H9 (cell line): ENCODE measurements around the gene IL17F. TPM values are rescaled to one million over a fixed set of nuclear protein-coding genes. Genes with fewer than 3 reads are reported as not detected.

Source experiments
- DNase-seq: peaks from one replicate; pipeline ENCODE4 v3.0.0-alpha.2; 2017
- H2AFZ ChIP-seq: one replicate; pipeline ENCODE4 v1.6.1; 2013; ENCODE audit warnings: mild to moderate bottlenecking, low read length, control low read depth, moderate library complexity
- H2AK5ac ChIP-seq: 2 replicates; pipeline ENCODE4 v1.6.1; 2013; ENCODE audit warnings: low read length, control low read depth, mixed read lengths; ENCODE audit not compliant: insufficient read length
- H2BK120ac ChIP-seq: one replicate; pipeline ENCODE4 v1.6.1; 2013; ENCODE audit warnings: low read depth, mild to moderate bottlenecking, low read length, control low read depth, inconsistent platforms; ENCODE audit not compliant: poor library complexity, severe bottlenecking
- H2BK12ac ChIP-seq: 2 replicates; pipeline ENCODE4 v1.6.1; 2013; ENCODE audit warnings: low read length, control low read depth, mixed read lengths, low read depth; ENCODE audit not compliant: insufficient read length
- H2BK15ac ChIP-seq: 2 replicates; pipeline ENCODE4 v1.6.1; 2013; ENCODE audit warnings: low read depth, low read length, control low read depth
- H2BK20ac ChIP-seq: one replicate; pipeline ENCODE4 v1.6.1; 2013; ENCODE audit warnings: low read depth, mild to moderate bottlenecking, low read length, control low read depth, inconsistent platforms; ENCODE audit not compliant: poor library complexity, severe bottlenecking
- H2BK5ac ChIP-seq: 2 replicates; pipeline ENCODE4 v1.6.1; 2013; ENCODE audit warnings: low read length, control low read depth, mixed read lengths; ENCODE audit not compliant: insufficient read length
- H3K14ac ChIP-seq: 2 replicates; pipeline ENCODE4 v1.6.1; 2013; ENCODE audit warnings: low read length, control low read depth; ENCODE audit not compliant: insufficient read depth
- H3K18ac ChIP-seq: 2 replicates; pipeline ENCODE4 v1.6.1; 2013; ENCODE audit warnings: low read depth, mild to moderate bottlenecking, mixed read lengths, low read length, control low read depth; ENCODE audit not compliant: insufficient read length
- H3K23ac ChIP-seq: 2 replicates; pipeline ENCODE4 v1.6.1; 2013; ENCODE audit warnings: low read length, control low read depth, mixed read lengths, low read depth; ENCODE audit not compliant: insufficient read length
- H3K23me2 ChIP-seq: 2 replicates; pipeline ENCODE4 v1.6.1; 2013; ENCODE audit warnings: low read depth, mild to moderate bottlenecking, mixed read lengths, low read length, control low read depth; ENCODE audit not compliant: insufficient read length, poor library complexity, severe bottlenecking
- H3K27ac ChIP-seq: 2 replicates; pipeline ENCODE4 v1.5.1; 2013; ENCODE audit warnings: low read length, control low read depth, mixed read lengths, low read depth; ENCODE audit not compliant: insufficient read length
- H3K27me3 ChIP-seq: 2 replicates; pipeline ENCODE4 v1.6.1; 2013; ENCODE audit warnings: low read length, control low read depth, inconsistent platforms; ENCODE audit not compliant: insufficient read depth
- H3K4ac ChIP-seq: 2 replicates; pipeline ENCODE4 v1.6.1; 2013; ENCODE audit warnings: low read depth, mild to moderate bottlenecking, control low read depth, inconsistent platforms, low read length, moderate library complexity
- H3K4me1 ChIP-seq: 2 replicates; pipeline ENCODE4 v1.6.1; 2013; ENCODE audit warnings: low read length, control low read depth, inconsistent platforms; ENCODE audit not compliant: insufficient read depth
- H3K4me2 ChIP-seq: 2 replicates; pipeline ENCODE4 v1.6.1; 2013; ENCODE audit warnings: low read length, control low read depth, mixed read lengths; ENCODE audit not compliant: insufficient read length, insufficient read depth
- H3K56ac ChIP-seq: 2 replicates; pipeline ENCODE4 v1.6.1; 2013; ENCODE audit warnings: low read depth, mild to moderate bottlenecking, mixed read lengths, low read length, control low read depth; ENCODE audit not compliant: insufficient read length
- H3K79me1 ChIP-seq: 2 replicates; pipeline ENCODE4 v1.6.1; 2013; ENCODE audit warnings: low read depth, mild to moderate bottlenecking, moderate library complexity, low read length, control low read depth, inconsistent platforms; ENCODE audit not compliant: insufficient read depth, poor library complexity, severe bottlenecking
- H3K79me2 ChIP-seq: 2 replicates; pipeline ENCODE4 v1.6.1; 2013; ENCODE audit warnings: low read length, control low read depth, inconsistent platforms; ENCODE audit not compliant: insufficient read depth
- H3K9ac ChIP-seq: 2 replicates; pipeline ENCODE4 v1.6.1; 2013; ENCODE audit warnings: low read length, control low read depth, mixed read lengths; ENCODE audit not compliant: insufficient read length; ENCODE audit errors: extremely low read depth
- H3K9me3 ChIP-seq: one replicate; pipeline ENCODE4 v1.6.1; 2013; ENCODE audit warnings: low read depth, low read length, inconsistent platforms; ENCODE audit not compliant: control insufficient read depth
- H3T11ph ChIP-seq: one replicate; pipeline ENCODE4 v1.6.1; 2013; ENCODE audit warnings: mild to moderate bottlenecking, low read length, control low read depth, inconsistent platforms
- H4K20me1 ChIP-seq: one replicate; pipeline ENCODE4 v1.6.1; 2013; ENCODE audit not compliant: control insufficient read depth, insufficient read length, insufficient read depth
- H4K5ac ChIP-seq: 2 replicates; pipeline ENCODE4 v1.6.1; 2013; ENCODE audit warnings: low read depth, mild to moderate bottlenecking, mixed read lengths, low read length, control low read depth; ENCODE audit not compliant: insufficient read length
- H4K8ac ChIP-seq: replicated peaks from 2 replicates; pipeline ENCODE4 v1.6.1; 2013; ENCODE audit warnings: low read length, control low read depth, mixed read lengths, low read depth; ENCODE audit not compliant: insufficient read length
- H4K91ac ChIP-seq: 2 replicates; pipeline ENCODE4 v1.6.1; 2013; ENCODE audit warnings: low read depth, mild to moderate bottlenecking, moderate library complexity, mixed read lengths, low read length, control low read depth; ENCODE audit not compliant: insufficient read length
- H3K27ac Mint-ChIP-seq, 3 experiments: 2 replicates in 2 of 3; 3 replicates in 1 of 3; pipeline ENCODE4 v1.8.0; 2020 to 2021; ENCODE audit warnings: mixed read lengths in 3 of 3, mild to moderate bottlenecking in 1 of 3, moderate library complexity in 1 of 3
- H3K27me3 Mint-ChIP-seq: 2 replicates; pipeline ENCODE4 v1.8.0; 2021; ENCODE audit warnings: low read depth, mild to moderate bottlenecking, moderate library complexity, mixed read lengths
- H3K36me3 Mint-ChIP-seq, 3 experiments: 2 replicates in 2 of 3; 3 replicates in 1 of 3; pipeline ENCODE4 v1.8.0; 2020 to 2021; ENCODE audit warnings: low read depth in 3 of 3, mixed read lengths in 3 of 3; ENCODE audit not compliant: insufficient read depth in 1 of 3
- H3K4me1 Mint-ChIP-seq, 2 experiments: 2 replicates each; pipeline ENCODE4 v1.8.0; 2020; ENCODE audit warnings: mixed read lengths in 2 of 2
- H3K4me3 Mint-ChIP-seq, 2 experiments: 2 replicates in 1 of 2; 3 replicates in 1 of 2; pipeline ENCODE4 v1.8.0; 2020 to 2021; ENCODE audit warnings: mild to moderate bottlenecking in 2 of 2, mixed read lengths in 2 of 2, moderate library complexity in 1 of 2
- H3K9me3 Mint-ChIP-seq, 2 experiments: 2 replicates in 1 of 2; 3 replicates in 1 of 2; pipeline ENCODE4 v1.8.0; 2020; ENCODE audit warnings: mild to moderate bottlenecking in 2 of 2, mixed read lengths in 2 of 2, moderate library complexity in 1 of 2
- total RNA-seq: library from RNA; stranded (reverse); gene quantifications from 2 replicates; pipeline ENCODE4 v1.2.1, GENCODE V29; 2021
- TF ChIP-seq, protein P1 (sequence below): fragments of 200-600 bp; sonication (generic); conservative IDR thresholded peaks from 3 replicates; pipeline ENCODE4 v1.8.0; 2021; ENCODE audit warnings: antibody characterized with exemption, mild to moderate bottlenecking

IL17F gene
- total RNA-seq, 1 experiment from 2014 or later = not detected

GRCh38 chr6:52293067-52293466 is 48.8 kb upstream of the IL17F start:
- Histone ChIP-seq H3K14ac (no peak overlapping the region), H2BK12ac (no peak overlapping the region), H3T11ph (no peak overlapping the region), H2BK120ac (no peak overlapping the region), H3K27ac (no peak overlapping the region), H2BK15ac (no peak overlapping the region), H3K4me2 (no peak overlapping the region), H3K23me2 (no peaks in the 10 kb centered on the region), H4K8ac (no peak overlapping the region), H3K9me3 (no peaks in the 10 kb centered on the region), H3K4me1 (no peaks in the 10 kb centered on the region), H3K79me2 (no peaks in the 10 kb centered on the region), H3K18ac (no peak overlapping the region), H3K56ac (no peak overlapping the region), H2AK5ac (no peak overlapping the region), H4K5ac (no peak overlapping the region), H3K9ac (no peak overlapping the region), H4K91ac (no peak overlapping the region), H4K20me1 (no peaks in the 10 kb centered on the region), H3K27me3 (no peaks in the 10 kb centered on the region), H2BK5ac (no peak overlapping the region), H2BK20ac (no peak overlapping the region), H3K79me1 (no peaks in the 10 kb centered on the region), H3K23ac (no peak overlapping the region), H2AFZ (no peak overlapping the region), H3K4ac (no peak overlapping the region)
- Mint-ChIP-seq H3K27me3 (peaks cover 2% of the 10 kb centered on the region; the same call in 1 of the 2 replicates), H3K9me3 (peaks cover 18 to 23% of the 10 kb centered on the region in 2 experiments), H3K4me3 (no peak overlapping the region), H3K27ac (no peak overlapping the region), H3K36me3 (peaks cover 0 to 13% (median 5%) of the 10 kb centered on the region in 3 experiments; a peak in 4 of 7 replicates), H3K4me1 (peaks cover 0 to 5% of the 10 kb centered on the region in 2 experiments; a peak in 2 of 4 replicates)
- TF ChIP-seq, protein P1, sequence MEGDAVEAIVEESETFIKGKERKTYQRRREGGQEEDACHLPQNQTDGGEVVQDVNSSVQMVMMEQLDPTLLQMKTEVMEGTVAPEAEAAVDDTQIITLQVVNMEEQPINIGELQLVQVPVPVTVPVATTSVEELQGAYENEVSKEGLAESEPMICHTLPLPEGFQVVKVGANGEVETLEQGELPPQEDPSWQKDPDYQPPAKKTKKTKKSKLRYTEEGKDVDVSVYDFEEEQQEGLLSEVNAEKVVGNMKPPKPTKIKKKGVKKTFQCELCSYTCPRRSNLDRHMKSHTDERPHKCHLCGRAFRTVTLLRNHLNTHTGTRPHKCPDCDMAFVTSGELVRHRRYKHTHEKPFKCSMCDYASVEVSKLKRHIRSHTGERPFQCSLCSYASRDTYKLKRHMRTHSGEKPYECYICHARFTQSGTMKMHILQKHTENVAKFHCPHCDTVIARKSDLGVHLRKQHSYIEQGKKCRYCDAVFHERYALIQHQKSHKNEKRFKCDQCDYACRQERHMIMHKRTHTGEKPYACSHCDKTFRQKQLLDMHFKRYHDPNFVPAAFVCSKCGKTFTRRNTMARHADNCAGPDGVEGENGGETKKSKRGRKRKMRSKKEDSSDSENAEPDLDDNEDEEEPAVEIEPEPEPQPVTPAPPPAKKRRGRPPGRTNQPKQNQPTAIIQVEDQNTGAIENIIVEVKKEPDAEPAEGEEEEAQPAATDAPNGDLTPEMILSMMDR = no peak
- DNase-seq = no peak
